Measurements from ENCODE around the gene MED13L.

DNA sequence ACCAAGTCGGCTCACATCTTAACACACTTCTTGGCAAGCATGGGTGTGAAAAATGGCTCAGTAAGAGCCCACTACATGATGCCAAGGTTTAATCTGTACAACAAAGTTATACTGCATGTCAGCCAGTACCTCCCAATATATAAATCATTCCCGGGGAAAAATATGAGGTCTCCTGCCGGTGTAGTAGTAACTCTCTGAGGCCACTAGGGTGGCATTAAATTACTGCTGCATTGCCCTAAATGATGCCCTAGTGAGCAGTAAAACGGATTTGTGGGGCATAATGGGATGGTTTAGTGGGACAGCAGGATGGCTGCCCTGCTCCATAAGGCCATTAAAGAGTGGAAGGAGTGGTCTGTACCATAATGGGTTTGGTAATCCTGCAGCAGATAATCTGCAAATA lies 267.7 kb downstream of the MED13L start:
- no peak for TF ChIP-seq POLR2A (IDR thresholded peaks at IDR 0.05)
- TF ChIP-seq, protein P1, sequence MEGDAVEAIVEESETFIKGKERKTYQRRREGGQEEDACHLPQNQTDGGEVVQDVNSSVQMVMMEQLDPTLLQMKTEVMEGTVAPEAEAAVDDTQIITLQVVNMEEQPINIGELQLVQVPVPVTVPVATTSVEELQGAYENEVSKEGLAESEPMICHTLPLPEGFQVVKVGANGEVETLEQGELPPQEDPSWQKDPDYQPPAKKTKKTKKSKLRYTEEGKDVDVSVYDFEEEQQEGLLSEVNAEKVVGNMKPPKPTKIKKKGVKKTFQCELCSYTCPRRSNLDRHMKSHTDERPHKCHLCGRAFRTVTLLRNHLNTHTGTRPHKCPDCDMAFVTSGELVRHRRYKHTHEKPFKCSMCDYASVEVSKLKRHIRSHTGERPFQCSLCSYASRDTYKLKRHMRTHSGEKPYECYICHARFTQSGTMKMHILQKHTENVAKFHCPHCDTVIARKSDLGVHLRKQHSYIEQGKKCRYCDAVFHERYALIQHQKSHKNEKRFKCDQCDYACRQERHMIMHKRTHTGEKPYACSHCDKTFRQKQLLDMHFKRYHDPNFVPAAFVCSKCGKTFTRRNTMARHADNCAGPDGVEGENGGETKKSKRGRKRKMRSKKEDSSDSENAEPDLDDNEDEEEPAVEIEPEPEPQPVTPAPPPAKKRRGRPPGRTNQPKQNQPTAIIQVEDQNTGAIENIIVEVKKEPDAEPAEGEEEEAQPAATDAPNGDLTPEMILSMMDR (IDR thresholded peaks at IDR 0.05): peak in 2 of 5 experiments; percentile 24 to 28

Data from transverse colon (tissue), 3 donors.